HG02759 (cell line): Measurements from ENCODE around the gene KCNG2.

Source experiments
- ATAC-seq: cut with Tn5 transposase; IDR thresholded peaks from one replicate; pipeline ENCODE4 v1.9.1; 2021; ENCODE audit warnings: mild to moderate bottlenecking, moderate library complexity; ENCODE audit not compliant: unreplicated experiment

The KCNG2 gene

DNA sequence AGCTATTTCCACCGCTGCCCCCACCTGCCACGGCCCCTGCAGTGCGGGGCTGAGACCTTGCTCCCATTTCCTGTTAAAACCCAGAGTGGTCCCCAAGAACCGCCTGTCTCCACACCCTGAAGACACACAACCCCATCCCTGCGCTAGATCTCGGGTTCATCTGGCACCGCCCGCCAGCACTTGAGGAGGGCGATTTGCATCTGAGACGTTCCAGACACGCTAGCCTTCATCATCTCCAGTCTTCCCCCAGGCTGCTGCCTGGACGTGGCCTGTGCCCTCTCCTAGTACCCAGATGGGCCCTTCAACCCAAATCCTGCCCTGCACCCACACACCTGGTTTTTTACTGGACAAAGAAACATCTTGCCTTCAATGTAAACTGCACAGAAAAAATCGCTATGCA, 103.9 kb downstream of the KCNG2 start:
- no peak for ATAC-seq

DNA sequence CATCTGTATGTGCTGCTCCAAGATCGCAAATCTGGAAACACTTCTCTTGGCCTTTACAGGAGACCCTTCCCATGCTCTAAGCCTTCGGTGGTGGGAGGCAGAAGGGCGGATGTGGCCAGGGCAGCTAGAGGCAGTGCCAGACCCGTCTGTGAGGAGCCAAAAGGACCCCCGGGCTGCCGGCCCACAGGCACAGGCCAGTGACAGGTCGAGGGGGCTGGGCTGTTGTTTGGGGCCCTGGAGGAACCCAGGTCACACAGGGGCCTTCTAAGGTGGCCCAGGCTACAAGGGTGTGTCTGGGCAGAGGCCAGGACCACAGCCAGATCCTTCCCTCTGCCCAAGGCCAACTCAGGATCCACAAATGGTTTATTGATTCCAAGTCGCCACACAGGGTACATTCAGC, 104.3 kb downstream of the KCNG2 start:
- no peak for ATAC-seq

DNA sequence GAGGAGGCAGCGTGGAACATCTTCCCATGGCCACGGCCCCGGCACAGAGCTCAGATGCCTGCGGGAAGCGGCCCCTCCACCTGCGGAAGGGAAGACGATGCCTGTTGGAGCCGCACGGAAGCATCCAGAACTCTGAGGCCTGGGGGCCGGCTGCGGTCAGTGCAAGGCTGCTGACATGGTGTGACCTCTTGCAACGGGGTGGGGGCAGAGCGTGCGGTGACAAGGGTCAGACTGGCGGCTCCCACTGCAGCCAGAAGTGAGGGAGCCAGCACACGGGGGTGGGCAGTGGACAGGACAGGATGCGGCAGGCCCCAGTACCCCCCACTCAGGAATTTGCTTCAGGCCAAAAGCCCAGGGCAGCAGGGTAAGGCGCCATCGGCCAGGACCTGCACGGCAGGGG, 104.9 kb downstream of the KCNG2 start:
- ATAC-seq = no peak

DNA sequence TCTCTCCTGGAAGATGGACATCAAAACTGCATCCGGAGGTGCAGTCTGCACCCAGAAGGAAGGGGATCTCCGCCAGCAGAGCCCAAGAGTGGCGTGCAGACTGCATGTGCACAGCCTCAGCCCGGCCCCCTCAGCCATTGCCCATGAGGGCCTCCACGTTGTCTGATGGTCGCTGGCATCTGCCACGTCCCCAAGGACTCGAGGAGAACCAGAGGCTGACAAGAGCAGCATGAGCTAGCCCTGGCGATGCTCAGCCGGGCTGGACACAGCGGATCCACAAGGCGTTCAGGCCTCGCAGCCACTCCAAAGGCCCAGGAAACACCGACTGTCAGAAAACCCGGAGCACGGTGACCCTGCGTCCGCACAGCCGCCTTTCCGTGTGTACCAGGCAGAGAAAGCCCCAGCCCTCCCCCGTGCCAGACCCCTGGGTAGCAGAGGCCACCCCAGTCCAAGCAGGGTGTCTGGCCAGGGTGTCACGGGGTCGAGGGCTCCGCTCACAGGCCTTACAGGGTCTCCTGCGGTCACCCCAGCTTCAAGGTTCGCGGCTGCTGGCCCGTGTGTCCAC, 105.4 kb downstream of the KCNG2 start:
- ATAC-seq = no peak

DNA sequence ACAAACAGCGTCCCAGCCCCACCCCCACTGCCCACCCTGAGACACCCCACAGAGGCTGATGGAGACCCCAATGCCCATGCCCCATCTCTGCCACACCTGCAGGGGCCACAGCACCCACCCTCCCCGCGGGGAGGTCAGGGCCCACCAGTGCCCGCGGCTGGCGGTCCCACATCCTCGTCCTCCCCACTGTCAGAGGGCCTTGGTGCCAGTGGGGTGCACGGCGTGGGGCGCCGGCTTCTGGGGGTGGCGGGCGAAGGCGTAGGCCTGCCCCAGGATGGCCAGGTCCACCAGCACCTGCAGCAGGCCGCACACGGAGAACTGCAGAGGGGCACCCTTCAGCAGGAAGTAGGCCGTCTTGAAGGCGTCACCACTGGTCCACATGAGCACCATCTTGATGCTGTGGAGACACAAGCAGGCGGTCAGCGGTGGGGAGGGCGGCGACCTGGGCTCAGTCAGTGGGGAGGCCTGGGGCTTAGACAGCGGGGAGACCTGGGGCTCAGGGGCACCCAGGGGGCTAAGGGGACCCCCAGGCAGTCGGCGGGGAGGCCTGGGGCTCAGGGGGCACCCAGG, 106.1 kb downstream of the KCNG2 start:
- no peak for ATAC-seq

DNA sequence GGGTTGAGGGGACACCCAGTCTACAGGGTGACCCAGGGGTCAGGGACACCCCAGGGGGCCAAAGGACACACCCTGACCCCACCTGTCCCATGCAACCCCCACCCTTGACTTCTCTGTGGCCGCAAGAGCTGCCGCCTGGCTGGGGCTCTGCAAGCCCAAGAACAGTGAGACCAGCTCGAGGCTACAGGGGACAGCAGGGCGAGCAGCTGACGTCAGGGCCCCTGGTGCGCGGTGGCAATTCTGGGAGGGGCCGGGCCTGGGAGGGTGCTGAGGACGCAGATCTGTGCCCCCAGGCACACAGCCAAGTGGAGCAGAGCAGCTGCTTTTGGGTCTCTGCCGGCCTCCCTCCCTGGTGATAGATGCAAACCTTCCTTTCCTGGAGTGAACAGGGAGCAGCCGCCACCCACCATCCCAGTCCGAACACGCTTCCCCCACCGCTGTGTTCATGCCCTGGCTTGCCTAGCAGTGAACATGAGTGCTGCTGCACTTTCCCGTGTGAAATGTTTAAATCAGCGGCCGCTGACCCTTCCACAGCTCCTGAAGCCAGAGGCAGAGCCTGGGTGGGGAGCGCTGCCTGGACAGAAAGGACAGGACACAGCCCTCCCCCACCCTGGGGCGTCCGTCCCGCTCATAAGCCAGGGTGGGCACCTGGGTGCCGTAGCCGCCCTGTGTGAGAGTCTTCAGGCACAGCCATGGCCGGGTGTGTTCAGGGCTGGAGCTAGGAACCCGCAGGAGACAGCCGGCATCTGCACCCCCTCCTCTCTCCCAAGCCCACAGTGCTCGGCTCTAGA, 106.8 kb downstream of the KCNG2 start:
- ATAC-seq = no peak

DNA sequence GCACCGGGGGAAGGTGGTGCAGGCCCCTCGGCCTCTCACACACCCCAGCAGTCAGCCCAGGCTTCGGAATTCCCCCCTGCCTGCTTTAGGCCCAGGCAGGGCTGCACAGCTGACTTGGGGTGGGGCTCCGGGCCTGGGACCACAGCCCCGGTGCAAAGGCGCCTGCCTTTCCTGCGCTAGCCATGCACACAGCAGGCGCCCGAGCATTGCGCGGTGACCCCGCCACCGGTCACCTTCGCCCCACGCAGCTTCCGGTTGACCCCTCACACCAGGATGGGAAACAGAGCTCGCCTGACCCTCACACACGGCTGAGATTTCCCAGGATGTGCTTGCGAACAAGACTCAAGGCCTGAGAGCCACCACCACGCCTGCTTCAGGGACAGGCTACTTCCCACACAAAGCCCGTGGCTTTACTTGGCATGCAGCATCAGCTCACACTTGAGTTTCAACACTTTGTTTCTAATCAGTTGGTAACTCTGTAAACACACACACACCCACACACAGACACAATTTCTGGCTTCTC, 107.7 kb downstream of the KCNG2 start:
- ATAC-seq = no peak

DNA sequence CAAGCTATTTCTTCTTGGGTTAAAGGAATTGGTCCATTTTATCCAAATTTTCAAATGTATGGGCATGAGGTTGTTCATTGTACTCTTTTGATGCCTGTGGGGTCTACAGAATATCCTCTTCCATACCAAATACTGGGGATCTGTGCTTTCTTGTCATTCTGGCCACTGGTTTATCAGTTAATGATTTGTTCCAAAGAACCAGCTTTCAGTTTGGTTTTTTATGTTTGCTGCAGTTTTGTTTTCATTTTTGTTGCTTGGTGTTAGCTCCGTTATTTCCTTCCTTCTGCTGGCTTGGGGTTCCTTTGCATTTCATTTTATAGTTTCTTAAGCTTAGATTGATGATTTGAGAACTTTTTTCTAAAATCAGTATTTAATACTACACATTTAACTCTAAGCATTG, 108.3 kb downstream of the KCNG2 start:
- no peak for ATAC-seq

DNA sequence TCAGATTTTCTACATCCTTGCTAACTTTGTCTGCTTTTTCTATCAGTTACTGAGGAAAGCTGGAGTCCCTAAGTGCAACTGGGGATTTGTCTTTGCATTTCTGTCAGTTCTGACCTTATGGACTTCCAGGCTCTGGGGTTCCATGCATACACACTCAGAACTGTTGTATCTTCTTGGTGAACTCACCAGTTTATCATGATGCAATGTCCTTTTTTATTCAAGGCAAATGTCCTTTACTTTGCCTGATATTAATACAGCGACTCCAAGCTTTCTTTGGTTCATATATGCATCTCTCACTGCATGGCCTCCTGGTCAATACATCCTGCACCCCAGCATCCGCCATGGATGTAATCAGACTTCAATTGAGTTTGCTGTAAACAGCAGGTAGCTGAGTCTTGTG, 109.0 kb downstream of the KCNG2 start:
- no peak for ATAC-seq

DNA sequence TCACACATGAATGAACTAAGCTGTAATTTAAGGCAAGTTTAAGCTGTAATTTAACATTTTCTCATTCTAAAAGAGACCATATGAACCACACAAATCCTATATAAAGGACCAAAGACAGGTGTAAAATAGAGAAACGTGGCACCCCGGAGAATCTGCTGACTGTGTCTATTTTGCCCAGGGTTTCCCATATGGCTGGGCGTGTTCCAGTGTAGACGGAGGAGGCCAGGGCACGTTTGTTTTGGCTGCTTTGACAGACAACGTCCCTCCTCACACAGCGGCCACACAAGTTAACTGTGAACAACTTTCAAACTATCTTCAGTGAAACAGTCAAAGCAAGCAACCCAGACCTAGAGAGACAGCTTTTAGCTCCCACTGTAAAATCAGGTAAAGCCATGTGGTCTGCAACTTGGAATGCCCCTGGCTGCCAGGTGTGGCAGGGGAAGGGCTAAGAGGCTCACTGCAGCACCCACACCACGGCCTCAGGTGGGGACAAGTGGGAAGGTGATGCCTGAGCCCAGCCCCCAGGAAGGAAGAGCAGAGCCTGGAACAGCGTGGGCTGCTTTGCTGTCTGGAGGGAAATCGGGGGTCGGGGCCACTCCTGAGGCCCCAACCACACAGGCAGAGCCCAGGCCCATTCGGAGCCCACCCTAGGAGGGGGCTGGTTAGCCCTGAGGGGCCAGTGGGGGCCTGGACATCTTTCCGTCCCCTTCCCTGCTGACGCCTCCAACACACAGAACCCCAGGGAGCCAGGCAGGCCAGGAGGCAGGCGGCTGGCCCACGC, 113.0 kb downstream of the KCNG2 start:
- ATAC-seq = no peak

DNA sequence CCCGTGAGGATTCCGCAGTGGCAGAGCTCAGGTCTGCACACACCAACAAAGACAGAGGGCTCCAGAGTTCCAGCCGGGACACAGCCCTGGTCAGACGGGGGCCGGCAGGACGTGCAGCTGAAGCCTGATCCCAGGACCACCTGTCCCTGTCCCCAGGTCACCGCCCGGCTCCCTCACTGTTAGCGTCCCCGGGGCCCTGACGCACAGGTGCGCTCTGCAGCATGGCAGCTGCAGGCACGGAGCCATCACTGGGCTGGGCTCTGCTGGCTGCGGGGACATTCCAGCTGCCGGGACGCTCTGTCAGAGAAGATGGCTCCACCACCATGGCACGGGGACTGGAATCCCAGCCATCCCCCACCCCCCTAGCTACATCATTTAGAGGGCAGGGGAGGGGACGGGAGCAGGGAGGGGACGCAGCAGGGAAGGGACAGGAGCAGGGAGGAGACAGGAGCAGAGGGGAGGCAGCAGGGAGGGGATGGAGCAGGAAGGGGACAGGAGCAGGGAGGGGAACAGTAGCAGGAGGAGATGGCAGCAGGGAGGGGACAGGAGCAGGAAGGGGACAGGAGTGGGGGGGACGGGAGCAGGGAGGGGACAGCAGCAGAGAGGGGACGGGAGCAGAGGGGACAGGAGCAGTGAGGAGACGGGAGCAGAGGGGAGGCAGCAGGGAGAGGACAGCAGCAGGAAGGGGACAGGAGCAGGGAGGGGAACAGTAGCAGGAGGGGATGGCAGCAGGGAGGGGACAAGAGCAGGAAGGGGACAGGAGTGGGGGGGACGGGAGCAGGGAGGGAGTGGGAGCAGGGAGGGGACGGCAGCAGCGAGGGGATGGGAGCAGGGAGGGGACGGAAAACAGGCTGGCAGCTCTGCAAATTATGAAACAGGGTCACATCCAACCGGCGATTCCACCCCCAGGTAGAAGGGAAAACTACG, 113.9 kb downstream of the KCNG2 start:
- ATAC-seq = no peak

DNA sequence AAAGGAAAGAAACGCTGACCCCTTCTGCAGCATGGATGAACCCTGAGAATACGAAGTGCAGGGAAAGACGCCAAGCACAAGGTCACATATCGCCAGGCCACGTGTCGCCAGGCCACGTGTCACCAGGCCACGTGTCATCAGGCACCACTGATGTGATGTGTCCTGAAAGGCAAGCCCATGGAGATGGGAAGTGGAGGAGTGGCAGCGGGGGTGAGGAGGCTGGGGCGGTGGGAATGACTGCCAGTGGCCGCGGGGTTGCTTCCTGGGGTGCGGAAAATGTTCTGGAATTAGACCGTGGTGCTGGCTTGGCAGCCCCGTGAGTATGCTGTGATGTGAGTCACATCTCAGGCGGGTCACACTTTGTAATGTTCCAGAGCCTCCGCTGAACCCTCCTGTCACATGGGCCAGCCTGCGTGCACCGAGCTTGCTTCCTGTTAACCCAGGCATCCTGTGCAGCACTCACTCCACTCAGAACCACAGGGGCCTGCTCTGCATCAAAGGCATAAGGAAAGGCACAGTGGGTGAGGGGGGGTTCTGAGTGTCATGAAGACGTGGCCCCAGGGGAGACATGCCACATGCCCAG, 114.8 kb downstream of the KCNG2 start:
- ATAC-seq = no peak

DNA sequence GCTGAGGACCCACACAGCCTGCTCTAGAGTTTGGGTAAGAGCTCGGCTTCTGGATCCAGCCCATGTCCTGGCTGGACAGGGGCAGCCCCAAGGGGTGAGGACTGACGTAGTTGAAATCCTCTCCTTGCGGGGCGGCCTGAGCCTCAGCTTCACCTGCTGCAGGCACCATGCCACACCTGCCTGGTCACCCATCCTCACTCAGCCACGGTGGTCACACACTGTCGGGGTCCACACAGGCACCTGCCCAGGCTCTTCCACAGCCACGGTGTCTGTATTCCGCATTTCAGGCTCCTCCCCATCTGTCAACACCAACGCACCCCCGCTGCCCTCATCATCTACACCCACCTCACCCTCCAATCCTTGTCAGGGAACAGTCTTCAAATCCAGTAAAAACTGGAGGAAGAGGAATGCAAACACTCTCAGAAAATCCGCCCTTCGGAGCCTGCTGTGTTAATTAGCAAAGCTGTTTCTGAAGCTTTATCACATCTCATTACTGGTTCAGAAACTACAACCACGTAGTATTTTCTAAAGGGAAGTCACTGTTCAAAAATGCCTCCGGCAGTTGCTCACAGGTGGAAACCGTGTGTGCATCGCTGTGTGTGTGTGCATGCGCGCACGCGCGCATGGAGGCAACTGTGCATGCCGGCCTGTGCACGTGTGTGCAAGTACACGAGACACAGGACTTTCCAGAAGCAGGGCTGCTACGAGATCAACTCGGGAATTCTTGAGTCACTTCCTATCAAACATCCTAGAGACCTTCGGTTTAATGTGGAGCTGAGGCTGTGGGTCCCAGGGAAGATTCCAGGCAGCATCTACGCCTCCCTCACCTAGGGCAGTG, 115.5 kb downstream of the KCNG2 start:
- ATAC-seq = no peak

DNA sequence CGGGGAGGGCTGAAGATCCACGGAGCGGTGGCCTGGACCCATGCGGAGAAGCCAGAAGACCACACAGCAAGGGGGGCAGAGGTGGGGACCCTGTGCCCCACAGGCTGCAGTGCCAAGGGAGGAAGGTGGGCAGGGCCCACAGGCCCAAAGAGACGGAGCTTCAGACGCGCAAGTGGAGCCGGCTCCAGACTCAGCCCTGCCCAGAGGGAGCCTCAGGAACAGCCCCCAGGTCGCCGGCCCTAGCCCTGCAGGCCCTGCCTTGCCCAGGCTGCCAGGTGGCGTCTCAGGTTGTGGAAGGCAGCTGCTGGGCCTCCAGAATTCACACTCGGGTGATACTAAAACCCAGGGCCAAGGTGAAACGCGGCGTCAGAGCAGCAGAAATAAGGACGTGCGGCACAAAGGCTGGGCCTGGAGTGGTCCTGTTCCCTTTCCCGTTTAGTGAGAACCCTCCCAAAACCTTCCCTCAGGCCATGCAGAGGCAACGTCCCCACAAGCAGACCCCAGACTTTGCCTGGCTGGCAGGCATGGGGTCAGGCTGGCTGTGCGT, 116.9 kb downstream of the KCNG2 start:
- ATAC-seq = no peak

DNA sequence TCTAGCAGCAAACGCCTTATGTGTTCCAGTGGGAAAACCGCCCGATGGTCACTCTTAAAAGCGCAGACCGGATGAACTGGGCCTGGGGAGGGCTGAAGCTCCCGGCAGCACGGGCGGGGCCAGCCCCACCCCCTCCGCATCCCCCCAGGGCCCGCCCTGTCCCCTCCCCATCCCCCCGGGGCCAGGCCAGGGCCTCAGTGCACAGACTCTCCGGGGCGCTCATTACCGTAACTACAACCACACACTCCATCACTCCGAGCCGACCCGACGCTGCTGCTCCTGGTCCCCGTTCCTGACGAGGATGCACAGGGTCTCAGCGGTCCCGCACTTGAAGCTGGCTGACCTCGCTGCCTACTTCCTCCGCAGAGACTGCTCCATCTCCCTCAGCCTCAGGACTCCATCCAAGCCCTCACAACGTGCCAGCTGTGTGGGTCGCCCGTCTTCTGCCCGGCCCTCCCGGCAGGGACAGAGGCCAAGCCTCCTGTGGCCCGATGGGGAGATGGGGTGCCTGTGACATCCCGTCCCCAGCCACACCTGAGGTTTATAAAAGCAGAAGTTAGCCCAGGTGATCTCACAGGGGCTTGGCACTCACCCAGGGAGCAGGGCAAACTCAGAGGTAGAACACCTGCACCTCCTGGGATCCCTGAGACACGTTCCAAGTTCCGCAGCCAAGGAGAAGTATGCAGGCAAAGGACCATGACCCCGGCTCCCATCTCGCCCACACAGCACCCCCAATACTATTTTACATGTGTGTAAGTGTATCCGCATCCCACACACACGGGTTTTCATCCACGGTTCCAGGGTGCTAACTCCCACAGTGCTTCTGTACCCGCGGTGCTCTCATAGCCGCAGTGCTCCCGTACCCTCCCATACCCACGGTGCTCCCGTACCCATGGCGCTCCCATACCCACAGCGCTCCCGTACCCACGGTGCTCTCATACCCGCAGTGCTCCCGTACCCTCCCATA, 117.7 kb downstream of the KCNG2 start:
- no peak for ATAC-seq

DNA sequence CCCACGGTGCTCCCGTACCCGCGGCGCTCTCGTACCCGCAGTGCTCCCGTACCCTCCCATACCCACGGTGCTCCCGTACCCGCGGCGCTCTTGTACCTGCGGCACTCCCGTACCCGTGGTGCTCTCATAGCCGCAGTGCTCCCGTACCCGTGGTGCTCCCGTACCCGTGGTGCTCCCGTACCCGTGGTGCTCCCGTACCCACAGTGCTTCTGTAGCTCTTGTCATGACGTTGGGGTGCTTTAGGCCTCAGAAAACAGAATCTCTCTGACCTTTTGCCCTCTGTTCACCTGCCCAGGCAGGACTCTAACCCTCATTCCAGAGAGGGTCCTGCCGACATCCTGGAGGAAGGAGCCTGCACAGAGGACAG, 118.4 kb downstream of the KCNG2 start:
- ATAC-seq = no peak

DNA sequence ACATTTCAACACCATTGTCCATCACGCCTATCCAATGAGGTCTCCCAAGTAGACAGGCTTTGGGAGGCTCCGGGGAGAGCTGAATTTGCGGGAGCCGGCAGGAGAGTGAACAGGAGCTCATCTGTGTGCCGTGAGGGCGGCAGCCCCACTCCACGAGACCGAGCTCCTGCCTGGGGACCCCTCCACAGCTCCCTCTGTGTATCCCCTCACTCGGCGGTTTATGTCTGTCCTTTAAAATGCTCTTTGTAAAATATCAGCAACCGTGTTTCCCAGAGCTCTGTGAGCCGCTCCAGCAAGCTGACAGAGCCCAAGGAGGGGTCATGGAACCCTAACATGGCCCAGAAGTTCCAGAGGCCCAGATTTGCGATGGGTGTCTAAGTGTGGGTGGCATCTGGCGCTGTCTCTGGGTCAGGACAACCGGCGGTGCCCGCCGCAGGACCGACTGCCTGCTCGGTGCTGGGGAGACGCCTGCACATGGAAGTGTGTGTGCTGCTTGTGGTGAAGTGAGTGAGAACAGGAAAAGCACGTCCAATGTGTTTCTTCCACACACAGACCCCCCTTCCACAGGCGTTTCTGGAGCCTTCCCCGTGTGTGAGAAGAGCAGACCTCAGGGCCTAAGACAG, 118.9 kb downstream of the KCNG2 start:
- no peak for ATAC-seq
